NCI-H1105 treated with DMSO at 0.1 percent for 48 hours (cell line): ENCODE results near the gene FAM193B.

Experiments
- DNase-seq: peaks from one replicate; lab custom pipeline; 2025; lab: John Stamatoyannopoulos, UW

The FAM193B gene

GRCh38 chr5:177470759-177471536, 83.4 kb downstream of the FAM193B start:
- no peak for DNase-seq
